GM21360 (cell line): ENCODE data around the gene PPM1M.

Source experiments
- ATAC-seq: cut with Tn5 transposase; IDR thresholded peaks from one replicate; pipeline ENCODE4 v1.9.1; 2021; ENCODE audit warnings: mild to moderate bottlenecking, moderate library complexity; ENCODE audit not compliant: unreplicated experiment

PPM1M gene, protein sequence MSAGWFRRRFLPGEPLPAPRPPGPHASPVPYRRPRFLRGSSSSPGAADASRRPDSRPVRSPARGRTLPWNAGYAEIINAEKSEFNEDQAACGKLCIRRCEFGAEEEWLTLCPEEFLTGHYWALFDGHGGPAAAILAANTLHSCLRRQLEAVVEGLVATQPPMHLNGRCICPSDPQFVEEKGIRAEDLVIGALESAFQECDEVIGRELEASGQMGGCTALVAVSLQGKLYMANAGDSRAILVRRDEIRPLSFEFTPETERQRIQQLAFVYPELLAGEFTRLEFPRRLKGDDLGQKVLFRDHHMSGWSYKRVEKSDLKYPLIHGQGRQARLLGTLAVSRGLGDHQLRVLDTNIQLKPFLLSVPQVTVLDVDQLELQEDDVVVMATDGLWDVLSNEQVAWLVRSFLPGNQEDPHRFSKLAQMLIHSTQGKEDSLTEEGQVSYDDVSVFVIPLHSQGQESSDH

DNA sequence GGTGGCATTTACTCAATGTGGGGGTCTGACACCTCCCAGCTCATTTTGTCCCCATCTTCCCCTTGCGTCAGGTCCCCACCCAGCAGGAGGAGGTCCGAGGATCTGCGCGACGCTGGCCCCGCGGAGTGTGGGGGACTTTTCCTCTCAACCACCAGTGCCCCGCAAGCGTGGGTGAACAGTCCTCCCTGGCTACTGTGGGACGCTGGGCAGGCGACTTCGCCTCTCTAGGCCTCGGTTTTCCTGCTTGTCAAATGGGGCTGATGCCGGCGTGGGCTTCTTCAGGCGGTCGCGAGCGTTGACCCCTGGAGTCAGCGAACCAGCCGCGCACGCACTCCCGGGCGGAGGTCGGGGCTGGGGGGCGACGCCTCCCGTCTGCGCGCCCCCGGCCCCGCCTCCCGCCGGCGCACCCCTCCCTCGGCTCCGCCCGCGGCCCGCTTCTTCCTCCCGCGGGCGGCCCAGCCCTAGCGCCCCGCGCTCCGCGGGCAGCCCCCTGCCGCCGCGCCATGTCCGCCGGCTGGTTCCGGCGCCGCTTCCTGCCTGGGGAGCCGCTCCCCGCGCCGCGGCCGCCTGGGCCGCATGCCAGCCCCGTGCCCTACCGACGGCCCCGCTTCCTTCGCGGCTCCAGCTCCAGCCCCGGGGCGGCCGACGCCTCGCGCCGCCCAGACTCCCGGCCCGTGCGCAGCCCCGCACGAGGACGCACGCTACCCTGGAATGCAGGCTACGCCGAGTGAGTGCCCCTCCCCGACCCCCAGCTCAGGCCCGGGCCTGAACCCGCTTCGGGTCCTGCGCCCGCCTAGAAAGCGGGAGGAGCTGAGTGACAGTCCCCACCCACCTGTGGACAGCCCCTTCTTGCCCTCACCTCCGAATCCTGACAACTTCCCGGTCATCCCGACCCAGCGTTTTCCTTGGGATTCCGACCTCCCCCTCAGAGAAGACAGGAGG, at the start of gene PPM1M:
TSS of gene PPM1M (plus strand) at position 438 of the 942 bp plus-strand sequence. CDS start at position 504, 66 bp downstream.
- ATAC-seq: no peak

DNA sequence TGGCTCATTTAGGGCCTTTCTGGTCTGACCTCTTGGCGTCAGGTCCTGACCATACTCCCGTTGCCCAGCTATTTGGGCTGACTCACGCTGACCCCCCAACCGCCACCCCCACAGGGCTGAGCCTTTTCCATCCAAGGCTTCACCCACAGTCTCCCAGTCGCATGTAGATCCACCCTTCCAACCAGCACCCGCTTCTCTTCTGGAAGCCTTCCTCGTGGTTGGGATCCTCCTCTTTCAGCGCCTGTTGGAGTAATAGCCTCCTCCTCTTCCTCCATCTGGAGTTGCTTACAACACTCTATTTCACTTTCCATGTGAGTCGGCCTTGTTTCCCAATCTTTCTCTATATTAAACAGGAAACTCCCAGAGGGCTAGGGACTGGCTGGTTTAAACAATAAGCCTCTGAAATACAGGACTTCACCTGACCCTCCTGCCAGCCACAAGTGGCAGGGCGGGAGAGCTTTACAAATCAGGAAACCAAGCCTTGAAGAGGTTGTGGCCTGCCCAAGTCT, 49.7 kb upstream of the PPM1M start:
- no peak for ATAC-seq

DNA sequence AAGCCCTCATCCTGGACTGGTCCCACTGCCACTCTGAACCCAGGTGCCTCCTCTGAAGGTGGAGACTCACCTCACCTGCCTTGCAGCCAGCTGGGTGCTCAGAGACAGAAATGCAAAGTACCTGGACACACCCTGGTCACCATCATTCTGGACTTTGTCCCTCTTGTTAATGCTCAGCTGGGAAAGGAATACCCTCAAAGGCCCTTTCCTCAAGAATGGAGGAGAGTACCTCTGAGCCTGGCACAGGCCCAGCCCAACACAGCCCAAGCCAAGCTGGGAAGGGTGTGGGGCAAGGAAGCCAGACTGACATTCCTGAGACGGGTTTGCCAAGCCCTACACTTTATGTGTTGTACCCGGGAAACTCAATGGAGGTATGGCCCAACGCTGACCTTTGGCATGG, 48.6 kb upstream of the PPM1M start:
- no peak for ATAC-seq

DNA sequence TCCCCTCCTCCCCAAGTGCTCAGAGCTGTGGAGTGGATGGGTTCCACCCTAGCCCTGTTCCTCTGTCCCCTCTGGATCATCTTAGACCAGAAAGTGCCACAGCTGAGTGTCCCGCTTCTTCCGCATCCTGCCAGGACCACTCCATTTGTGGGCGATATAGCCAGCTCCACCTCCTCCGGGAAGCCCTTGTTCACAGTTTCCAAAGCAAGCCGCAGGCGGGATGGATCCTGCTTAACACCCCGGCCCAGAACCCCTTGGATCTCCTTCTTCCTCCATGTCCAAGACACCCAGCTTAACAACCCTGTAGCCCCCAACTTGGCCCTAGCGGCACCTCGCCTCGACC, 48.1 kb upstream of the PPM1M start:
- ATAC-seq: no peak

DNA sequence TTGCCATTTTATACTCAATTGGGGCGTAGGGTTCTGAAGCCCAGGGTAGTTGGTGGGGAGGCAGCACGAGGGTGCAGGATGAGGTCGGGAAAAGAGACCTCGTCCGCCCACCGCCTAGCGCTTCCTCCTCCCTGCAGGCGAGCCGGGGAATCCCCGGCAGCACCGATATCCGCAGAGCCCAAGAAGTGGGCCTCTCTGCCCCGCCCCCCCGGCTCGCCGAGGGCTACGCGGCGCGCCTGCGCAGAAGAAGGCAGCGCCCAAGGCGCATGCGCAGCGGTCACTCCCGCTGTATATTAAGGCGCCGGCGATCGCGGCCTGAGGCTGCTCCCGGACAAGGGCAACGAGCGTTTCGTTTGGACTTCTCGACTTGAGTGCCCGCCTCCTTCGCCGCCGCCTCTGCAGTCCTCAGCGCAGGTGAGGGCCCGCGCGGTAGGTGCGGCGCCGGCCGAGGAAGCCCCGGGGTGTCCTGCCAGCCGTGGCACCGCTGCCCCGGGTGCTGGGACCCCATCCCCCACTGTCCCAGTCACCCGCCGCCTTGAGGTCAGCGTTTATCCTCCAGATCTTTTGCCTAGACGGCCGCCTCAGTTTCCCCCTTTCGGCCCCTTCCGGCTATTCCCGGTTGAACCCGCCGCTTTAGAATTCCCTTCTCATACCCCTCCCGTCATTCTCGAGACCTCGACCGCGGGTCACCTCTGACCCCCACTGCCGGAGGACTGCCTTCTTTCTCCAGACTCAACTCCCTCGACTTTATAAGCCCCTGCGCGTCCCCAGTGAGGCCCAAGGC, 47.5 kb upstream of the PPM1M start, which contains the start of gene ALAS1:
TSS of gene ALAS1 (plus strand) at position 319 of the 784 bp plus-strand sequence. CDS start 1,082 bp downstream, outside the sequence.
- peak; percentile 65 for ATAC-seq

DNA sequence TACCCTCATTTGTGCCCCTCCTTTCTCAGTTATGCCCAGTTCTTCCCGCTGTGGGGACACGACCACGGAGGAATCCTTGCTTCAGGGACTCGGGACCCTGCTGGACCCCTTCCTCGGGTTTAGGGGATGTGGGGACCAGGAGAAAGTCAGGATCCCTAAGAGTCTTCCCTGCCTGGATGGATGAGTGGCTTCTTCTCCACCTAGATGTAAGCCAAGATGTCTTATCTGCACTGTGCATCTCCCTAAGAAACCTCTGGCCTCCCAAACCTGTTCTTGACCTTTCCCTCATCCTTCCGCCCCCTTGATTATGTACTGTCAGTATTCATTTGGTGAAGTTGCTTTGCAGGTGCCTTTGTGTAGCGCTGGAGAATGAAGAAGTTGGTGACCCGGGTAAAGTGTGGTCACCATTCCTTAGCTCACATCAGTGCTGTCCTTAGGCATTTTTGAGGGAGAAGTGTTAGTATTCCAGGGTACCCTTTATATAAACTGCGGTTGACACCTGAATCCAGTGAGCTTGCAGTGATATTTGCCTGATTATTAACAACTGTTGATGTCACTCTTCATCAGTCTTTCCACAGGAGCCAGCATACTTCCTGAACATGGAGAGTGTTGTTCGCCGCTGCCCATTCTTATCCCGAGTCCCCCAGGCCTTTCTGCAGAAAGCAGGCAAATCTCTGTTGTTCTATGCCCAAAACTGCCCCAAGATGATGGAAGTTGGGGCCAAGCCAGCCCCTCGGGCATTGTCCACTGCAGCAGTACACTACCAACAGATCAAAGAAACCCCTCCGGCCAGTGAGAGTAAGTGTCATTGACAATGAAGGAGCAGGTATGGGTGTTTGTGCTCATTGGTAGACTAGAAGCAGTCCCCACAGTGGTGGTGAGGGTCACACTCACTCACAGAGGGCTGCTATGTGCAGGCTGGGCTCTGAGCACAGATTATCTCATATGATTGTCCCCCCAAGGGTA, 46.6 kb upstream of the PPM1M start:
- no peak for ATAC-seq

DNA sequence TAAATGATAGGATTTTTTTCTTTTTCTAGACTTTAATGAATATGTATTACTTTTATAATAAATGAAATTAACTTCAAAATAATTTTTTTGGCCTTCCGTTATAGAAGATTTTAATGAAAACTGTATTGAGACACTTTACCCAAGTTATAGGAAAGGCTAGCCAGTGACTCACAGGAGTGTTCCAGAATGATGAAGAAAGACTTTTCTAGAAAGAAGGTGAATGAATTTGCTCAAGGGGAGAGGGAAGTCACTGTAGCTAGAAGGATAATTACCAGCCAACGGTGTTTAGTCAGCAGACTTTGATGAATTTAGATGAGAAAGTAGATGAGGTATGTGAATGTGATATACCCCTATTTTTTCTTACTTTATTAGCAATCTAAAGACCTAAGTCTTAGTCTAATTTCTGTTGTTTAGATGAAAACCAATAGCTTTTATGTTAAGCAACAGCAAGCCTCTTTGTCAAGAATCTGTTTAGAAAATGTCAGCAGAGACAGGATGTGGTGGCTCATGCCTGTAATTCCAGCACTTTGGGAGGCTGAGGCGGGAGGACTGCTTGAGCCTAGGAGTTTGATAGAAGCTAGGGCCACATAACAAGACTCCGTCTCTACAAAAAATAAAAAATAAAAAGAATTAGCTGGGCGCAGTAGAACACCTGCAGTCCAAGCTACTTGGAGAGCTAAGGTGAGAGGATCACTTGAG, 44.4 kb upstream of the PPM1M start:
- ATAC-seq: no peak

DNA sequence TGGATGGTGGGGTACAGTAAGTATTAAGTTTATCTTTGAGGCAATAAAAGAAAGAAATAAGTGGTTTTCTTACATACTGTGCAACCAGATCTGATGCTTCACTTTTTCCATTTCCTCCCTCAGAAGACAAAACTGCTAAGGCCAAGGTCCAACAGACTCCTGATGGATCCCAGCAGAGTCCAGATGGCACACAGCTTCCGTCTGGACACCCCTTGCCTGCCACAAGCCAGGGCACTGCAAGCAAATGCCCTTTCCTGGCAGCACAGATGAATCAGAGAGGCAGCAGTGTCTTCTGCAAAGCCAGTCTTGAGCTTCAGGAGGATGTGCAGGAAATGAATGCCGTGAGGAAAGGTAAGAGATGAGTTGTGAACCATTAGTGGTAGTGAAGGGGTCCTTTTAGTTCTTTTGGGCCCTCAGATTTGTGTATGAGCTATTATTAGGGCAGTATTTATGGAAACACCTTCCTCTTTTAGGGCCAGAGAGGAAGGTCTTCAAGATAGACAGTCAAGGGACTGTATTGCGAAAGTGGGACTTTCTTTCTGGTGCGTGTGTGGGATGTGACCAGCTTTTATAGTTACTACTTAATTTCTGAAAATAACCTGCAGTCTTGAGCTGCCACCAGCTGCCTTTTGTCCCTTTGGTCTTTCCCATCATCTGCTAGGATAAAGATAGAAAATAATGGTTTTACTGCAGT, 43.0 kb upstream of the PPM1M start:
- no peak for ATAC-seq

DNA sequence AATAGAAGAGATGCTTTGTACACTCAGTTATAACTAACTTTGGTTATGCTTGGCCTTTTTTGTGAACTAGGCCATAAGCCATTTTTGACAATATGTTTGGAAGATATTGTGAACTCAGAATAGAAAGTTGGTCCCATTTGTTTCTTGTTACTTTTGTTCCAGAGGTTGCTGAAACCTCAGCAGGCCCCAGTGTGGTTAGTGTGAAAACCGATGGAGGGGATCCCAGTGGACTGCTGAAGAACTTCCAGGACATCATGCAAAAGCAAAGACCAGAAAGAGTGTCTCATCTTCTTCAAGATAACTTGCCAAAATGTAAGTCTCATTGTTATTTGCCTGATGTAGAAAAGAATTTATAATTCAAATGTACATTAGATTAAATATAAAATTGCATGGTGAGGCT, 41.9 kb upstream of the PPM1M start:
- ATAC-seq: no peak

DNA sequence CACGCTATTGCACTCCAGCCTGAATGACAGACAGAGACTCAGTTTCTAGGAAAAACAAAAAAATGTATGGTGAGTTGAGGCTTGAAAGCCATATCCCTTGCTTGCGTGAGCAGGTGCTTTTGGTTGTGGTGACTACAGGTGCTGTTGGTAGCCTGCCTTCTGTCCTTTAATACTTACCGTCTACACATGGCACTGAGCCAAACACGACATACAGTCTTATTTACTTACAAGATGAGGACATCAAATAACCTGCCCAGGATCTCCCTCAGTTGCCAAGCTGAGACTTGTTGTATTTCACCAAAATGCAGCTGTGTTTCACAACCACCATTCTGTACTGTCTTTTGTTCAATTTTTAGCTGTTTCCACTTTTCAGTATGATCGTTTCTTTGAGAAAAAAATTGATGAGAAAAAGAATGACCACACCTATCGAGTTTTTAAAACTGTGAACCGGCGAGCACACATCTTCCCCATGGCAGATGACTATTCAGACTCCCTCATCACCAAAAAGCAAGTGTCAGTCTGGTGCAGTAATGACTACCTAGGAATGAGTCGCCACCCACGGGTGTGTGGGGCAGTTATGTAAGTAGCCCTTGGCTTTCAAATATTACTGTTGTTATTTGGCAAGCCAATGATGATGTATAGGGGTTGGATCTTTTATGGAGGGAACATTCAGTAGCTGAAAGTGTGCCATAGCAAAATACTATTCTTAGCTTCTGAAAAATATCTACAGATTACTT, 41.1 kb upstream of the PPM1M start:
- ATAC-seq: no peak

DNA sequence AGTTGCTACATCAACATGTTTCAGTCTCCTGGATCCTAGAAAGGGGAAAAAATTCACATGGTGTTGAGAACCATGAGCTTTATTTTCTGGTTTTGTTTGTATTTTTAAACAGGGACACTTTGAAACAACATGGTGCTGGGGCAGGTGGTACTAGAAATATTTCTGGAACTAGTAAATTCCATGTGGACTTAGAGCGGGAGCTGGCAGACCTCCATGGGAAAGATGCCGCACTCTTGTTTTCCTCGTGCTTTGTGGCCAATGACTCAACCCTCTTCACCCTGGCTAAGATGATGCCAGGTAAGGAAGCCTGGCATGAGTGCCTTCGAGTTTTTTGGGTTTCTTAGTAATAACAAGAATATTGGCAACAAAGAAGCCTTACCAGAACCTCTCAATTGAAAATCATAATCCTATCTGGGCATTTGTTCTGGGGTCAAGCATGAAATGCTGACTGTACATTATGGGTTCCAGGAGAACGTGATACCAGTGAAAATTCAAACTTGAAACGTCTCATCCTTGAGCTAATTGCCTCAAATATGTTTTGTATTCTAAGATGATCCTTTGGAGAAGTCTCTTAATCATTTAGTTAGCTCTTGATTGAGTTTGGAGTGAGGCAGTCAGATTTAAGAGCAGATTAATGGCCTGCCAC, 39.7 kb upstream of the PPM1M start:
- ATAC-seq: no peak

DNA sequence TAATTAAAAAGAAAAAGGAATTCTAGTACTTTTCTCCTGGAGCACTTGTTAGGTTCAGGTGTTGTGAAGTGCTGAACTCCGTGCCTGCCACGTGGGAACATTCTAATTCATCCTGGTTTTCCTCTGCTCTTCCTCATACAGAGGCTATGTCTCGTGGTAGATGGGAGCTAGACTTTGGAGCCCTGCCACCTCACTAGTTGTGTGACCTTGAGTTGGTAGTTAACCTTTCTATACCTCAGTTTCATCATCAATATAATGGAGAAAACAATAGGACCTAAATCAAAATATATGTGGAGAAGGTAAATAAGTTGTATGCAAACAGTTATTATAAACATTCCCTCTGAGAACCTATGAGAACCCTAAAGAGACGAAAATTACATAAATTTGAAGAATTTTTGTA, 37.0 kb upstream of the PPM1M start:
- ATAC-seq: no peak

DNA sequence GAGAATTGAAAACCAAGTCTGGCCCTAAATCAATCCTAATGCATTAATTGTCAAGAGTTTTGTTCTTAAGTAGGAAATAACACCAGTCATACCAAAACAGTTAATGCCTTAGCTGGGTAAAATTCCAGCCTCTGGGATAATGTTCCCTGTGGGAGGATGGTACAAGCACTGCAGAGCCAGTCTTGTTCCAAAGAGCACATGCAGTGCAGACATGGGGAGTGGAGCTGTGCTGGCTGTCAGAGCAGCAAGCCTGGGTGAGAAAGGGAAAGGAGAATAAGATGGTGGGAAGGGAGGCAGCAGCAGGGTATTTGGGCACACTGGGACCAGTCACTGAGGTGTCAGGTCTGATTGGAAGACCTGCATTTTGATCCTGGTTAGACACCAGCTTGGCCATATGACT, 35.5 kb upstream of the PPM1M start:
- no peak for ATAC-seq

DNA sequence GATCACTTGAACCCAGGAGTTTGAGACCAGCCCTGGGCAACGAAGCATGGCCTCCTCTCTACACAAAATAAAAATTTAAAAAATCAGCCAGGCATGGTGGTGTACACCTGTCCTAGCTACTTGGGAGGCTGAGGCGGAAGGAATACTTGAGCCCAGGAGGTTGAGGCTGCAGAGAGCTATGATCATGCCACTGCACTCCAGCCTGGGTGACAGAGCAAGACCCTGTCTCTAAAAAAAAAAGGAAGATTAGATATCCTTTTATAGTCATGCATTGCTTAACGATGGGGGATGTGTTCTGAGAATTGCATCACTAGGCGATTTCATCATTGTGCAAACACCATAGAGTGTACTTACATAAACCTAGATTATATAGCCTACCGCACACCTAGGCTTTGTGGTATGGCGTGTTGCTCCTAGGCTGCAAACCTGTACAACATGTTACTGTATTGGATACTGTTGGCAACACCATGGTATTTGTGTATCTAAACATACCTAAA, 35.0 kb upstream of the PPM1M start:
- no peak for ATAC-seq

DNA sequence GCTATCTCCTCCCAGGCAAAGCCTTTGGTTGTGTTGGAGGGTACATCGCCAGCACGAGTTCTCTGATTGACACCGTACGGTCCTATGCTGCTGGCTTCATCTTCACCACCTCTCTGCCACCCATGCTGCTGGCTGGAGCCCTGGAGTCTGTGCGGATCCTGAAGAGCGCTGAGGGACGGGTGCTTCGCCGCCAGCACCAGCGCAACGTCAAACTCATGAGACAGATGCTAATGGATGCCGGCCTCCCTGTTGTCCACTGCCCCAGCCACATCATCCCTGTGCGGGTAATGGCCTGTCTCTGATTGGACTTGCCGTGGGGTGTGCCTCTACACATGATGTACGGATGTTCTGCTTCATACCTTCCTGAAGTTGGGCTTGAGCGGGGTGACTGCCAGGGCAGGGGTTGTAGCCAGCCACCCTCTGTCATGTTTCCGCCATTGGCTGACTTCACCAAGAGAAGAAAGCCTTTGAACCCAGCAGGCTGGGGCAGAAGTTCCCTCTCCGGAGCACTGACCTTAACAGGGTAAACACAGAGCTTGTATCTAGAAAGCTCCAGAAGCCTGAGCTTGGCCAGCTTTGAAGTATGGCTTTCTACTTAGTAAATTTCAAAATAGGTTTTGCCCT, 34.2 kb upstream of the PPM1M start:
- ATAC-seq: no peak

DNA sequence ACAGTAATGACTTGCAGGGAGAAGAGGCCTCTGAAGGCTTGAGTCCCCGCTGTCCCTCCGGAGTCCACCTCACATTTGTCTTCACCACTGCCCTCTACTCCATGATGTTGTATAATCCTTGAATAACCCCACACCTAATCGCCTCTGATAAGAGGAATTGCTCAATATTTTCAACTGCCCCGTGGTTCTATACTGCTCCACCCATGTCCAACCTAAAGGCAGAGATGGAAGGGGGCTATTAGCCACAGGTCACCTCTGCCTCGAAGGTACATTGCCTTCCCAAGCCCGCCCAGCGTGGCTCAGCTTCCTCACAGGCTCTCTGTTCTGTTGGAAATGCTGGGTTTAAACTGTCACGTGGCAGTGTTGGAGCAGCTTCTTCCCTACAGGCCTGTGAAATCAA, 32.6 kb upstream of the PPM1M start:
- ATAC-seq: no peak

DNA sequence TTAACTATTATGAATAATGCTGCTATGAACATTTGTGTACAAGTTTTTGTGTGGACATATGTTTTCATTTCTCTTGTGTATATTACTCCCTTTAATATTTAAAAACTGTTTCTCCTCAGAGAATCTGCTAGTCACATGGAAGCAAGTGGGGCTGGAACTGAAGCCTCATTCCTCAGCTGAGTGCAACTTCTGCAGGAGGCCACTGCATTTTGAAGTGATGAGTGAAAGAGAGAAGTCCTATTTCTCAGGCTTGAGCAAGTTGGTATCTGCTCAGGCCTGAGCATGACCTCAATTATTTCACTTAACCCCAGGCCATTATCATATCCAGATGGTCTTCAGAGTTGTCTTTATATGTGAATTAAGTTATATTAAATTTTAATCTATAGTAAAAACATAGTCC, 31.7 kb upstream of the PPM1M start:
- ATAC-seq: no peak
